ENCODE measurements around the gene APOBEC2. TPM values are rescaled to one million over a fixed set of nuclear protein-coding genes. Genes with fewer than 3 reads are reported as not detected.

Gene APOBEC2
- total RNA-seq, 1 donor from 2014 or later: not detected

GRCh38 chr6:41058783-41059181 lies 5.8 kb downstream of the APOBEC2 start:
- no peak for DNase-seq (ENCODE audit: low read depth in 2 of 2)

DNA sequence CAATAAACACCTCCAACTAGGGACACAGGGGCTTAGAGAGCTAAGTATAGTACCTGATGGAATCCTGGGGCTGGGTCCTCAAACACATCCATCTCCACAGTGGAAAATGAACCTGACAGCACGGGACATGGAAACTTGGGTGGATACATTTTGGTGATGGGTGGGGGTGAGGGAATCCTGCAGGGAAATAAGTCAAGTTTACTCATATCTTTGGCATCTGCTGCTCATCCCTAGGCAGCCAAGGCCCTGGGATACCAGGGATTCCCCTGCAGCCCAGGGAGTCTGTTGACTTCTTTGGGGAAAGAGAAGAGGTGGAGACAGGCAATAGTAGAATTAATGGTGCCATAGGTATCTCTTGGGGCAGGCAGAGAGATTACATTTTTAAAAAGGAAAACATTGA lies 6.6 kb downstream of the APOBEC2 start:
- no peak for DNase-seq (ENCODE audit: low read depth in 2 of 2)

GRCh38 chr6:41061196-41061726 lies 8.3 kb downstream of the APOBEC2 start:
- peak in 1 of 2 donors; percentile 52 for DNase-seq (ENCODE audit: low read depth in 2 of 2)

DNA sequence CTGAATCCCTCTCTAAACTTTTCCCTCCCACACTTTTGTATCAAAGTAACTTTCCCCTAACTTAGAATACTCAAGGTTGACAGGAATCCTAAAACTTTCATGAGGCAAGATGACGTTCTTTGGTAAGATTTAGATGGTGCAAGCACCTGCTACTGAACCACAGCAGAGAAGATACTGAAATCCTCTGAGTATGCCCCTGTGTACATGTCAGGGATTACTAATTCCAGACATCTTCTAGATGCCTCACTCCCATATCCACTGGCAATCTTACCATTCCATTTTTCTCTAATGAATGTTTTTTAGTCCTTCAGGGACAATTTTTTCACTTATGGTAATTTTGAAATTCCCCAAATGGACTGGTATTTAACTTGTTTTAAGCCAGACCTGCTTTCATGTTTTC lies 9.1 kb downstream of the APOBEC2 start:
- no peak for DNase-seq (ENCODE audit: low read depth in 2 of 2)

DNA sequence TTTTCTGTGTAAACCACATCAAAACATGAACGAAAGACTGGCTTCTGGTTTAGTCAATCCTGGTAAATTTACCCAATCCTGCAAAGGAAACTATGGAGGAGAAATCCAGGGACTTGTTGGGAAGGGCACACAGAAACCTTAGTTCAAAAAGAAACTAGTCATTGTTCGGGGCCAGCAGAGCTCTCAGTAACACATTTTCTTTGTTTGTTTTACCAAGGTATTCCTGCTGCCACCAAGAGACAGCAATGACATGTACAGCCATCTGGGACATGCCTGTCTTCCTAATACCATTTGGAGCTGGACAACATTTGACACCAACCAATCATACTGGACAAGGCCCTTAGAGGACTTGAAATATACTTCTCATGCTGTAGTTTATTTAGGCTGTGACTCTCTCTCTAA lies 10.9 kb downstream of the APOBEC2 start:
- no peak for DNase-seq (ENCODE audit: low read depth in 2 of 2)

DNA sequence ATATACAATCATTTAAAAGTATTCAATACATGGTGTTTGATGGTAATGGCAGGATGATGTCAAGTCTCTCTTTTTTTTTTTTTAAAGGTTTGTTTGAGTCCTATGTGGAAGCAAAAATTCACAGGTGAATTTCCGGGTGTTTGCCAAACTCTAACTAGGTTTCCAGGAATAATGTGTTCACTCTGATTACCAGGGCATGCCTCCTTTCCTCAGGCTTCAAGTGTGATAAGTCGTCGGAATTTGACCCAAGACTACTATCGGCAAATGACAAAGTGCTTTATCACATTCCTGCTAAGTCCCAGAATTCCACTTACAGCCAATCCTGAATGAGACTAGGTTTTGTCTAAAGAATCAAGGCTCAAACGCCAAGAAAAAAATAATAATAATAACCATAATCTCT lies 11.8 kb downstream of the APOBEC2 start:
- no peak for DNase-seq (ENCODE audit: low read depth in 2 of 2)

GRCh38 chr6:41065550-41066026 lies 12.6 kb downstream of the APOBEC2 start:
- no peak for DNase-seq (ENCODE audit: low read depth in 2 of 2)

GRCh38 chr6:41066867-41067304 lies 13.9 kb downstream of the APOBEC2 start:
- peak; percentile 87 to 90 for DNase-seq (ENCODE audit: low read depth in 2 of 2)

DNA sequence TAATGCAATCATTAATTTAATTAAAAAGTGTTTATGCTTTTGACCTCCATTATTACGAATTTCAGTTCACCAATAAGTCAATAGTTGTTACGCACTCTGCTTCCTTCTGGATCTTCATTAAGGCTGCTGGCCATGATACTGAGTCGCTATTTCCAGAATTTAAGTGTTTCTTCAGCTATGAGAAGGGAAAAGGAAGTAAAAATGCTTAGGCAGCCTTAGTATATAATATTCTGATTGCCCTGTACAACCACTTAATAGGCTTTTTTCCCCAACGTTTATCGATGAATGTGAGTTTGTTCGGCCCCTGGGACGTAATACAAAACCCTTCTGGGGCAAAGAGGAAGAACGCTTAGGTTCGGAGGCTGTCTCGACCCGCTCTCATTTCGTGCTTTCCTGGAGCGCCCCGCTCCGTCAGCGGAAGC lies 18.5 kb downstream of the APOBEC2 start:
- no peak for DNase-seq (ENCODE audit: low read depth in 2 of 2)

GRCh38 chr6:41071923-41072835 lies 19.2 kb downstream of the APOBEC2 start, which contains the start of gene OARD1:
OARD1 (minus strand) TSS chr6:41072356; CDS start chr6:41071634, 722 bp downstream.
- peak; percentile 100 for DNase-seq (ENCODE audit: low read depth in 2 of 2)

- no peak for DNase-seq (ENCODE audit: low read depth in 2 of 2)
Measured at GRCh38 chr6:41072836-41073202, 19.8 kb downstream of the APOBEC2 start, which contains the start of gene NFYA. NFYA (plus strand) TSS chr6:41072974; CDS start chr6:41079090, 6,116 bp downstream.

GRCh38 chr6:41073203-41073967 lies 20.4 kb downstream of the APOBEC2 start:
- peak; percentile 84 to 92 for DNase-seq (ENCODE audit: low read depth in 2 of 2)

- peak; percentile 20 to 29 for DNase-seq (ENCODE audit: low read depth in 2 of 2)
Measured at GRCh38 chr6:41073968-41074691, 21.1 kb downstream of the APOBEC2 start.

- peak in 1 of 2 donors; percentile 15 for DNase-seq (ENCODE audit: low read depth in 2 of 2)
Measured at GRCh38 chr6:41074692-41075436, 21.9 kb downstream of the APOBEC2 start.

DNA sequence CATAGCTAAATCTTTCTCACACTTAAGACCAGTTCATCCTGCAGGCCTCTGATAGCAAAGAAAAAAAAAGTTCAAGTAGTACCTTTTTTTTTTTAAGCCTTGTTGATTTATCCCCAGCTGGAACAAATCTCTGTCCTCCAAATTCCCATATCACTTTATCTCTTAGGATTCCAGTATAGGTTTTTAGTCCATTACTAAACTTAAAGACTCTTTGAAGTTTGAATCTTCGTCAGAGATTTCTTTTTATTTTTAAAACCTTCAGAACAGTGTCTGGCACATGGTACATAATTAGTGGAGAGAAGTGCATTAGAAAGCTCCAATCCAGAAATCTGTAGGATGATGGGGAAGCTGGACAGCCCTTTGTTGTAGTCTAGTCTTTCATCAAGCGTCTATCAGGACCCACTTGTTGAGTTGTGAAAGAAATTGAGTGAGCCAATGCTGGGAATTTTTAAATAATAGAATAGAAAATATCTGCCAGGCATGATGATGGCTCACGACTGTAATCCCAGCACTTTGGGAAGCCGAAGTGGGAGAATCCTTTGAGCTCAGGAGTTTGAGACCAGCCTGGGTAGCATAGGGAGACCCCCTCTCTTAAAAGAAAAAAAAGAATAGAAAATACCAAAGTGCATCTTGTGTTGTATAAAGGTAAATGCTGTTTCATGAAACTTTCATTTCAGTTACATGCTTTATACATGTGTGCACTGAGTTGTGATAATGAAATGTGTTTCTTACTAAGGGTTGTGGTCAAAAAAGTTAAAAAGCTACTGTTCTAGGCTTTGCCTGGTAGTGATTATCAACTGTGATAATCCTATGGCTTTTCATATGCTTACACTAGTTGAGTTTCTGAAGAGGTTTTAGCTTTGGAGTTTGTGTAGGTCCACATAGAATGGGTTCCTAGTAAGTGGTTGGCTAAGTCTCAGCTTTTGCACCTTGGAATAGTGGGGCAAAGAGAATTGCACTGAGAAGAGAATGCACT lies 22.9 kb downstream of the APOBEC2 start:
- DNase-seq (ENCODE audit: low read depth in 2 of 2): no peak

DNA sequence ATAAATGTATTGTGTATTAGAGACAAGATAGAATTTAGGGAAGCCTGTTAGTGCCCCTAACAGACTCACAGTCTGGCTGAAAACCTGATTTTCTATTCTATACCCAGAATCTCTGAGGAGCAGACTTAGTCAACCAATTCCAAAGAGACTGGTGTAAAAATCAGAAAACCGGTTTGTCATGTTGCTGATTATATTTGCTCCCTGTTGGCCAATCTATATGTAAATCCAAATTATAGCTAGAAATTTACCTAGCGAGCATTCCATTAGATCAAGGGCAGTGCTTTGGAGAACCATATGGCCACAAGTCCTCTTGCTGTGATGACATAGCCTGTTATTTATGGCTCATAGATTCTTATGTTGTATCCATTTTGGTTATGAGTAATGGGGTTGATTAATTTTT lies 24.5 kb downstream of the APOBEC2 start:
- DNase-seq (ENCODE audit: low read depth in 2 of 2): no peak

GRCh38 chr6:41078101-41078500 lies 25.1 kb downstream of the APOBEC2 start:
- no peak for DNase-seq (ENCODE audit: low read depth in 2 of 2)

- no peak for DNase-seq (ENCODE audit: low read depth in 2 of 2)
Measured at GRCh38 chr6:41079080-41079479, 26.1 kb downstream of the APOBEC2 start.

DNA sequence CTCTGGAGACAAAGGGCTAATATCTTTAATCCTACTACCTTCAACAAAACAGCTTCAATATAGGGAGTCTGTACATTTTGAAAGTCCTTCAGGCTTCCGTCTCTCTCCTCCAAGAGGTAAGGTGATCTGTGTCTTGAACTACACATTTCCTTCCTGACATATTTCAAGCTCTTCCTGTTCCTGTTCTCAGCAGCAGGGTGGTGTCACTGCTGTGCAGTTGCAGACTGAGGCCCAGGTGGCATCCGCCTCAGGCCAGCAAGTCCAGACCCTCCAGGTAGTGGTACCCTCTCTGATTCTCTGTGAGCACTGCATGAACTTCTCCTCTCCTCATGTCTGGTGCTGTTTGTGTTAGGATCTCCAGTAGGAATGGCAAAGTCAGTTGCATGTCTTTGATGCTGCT lies 27.6 kb downstream of the APOBEC2 start:
- no peak for DNase-seq (ENCODE audit: low read depth in 2 of 2)

Measured in lung microvascular endothelial cell (primary cell).